ENCODE data around the gene ST7. TPM values are rescaled to one million over a fixed set of nuclear protein-coding genes. Genes with fewer than 3 reads are reported as not detected.

ST7 gene
- total RNA-seq, 1 donor from 2014 or later: 48.6 TPM

DNA sequence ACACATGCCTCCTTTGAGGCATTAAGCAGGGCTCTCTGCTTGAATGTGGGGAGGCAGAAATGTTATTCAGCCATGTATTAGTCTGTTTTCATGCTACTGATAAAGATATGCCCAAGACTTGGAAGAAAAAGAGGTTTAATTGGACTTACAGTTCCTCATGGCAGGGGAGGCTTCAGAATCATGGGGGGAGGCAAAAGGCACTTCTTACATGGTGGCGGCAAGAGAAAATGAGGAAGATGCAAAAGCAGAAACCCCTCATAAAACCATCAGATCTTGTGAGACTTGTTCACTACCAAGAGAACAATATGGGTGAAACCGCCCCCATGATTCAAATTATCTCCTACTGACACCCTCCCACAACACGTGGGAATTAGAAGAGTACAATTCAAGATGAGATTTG lies 37.9 kb downstream of the ST7 start:
- Histone ChIP-seq H3K4me1 (no peaks in the 10 kb centered on the region), H3K4me3 (no peak overlapping the region), H3K9me3 (no peaks in the 10 kb centered on the region), H3K36me3 (no peaks in the 10 kb centered on the region), H3K27me3 (no peaks in the 10 kb centered on the region), H3K27ac (no peak overlapping the region)
- TF ChIP-seq, protein P1, sequence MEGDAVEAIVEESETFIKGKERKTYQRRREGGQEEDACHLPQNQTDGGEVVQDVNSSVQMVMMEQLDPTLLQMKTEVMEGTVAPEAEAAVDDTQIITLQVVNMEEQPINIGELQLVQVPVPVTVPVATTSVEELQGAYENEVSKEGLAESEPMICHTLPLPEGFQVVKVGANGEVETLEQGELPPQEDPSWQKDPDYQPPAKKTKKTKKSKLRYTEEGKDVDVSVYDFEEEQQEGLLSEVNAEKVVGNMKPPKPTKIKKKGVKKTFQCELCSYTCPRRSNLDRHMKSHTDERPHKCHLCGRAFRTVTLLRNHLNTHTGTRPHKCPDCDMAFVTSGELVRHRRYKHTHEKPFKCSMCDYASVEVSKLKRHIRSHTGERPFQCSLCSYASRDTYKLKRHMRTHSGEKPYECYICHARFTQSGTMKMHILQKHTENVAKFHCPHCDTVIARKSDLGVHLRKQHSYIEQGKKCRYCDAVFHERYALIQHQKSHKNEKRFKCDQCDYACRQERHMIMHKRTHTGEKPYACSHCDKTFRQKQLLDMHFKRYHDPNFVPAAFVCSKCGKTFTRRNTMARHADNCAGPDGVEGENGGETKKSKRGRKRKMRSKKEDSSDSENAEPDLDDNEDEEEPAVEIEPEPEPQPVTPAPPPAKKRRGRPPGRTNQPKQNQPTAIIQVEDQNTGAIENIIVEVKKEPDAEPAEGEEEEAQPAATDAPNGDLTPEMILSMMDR (IDR thresholded peaks at IDR 0.05): no peak
- intact Hi-C loops (cut with DNase I): no loop called here
- DNase-seq (no peak), ATAC-seq (no peak)

- DNase-seq (no peak), ATAC-seq (peak; percentile 29)
- Histone ChIP-seq H3K27ac (no peak overlapping the region), H3K4me1 (no peaks in the 10 kb centered on the region), H3K9me3 (no peaks in the 10 kb centered on the region), H3K36me3 (no peaks in the 10 kb centered on the region), H3K27me3 (no peaks in the 10 kb centered on the region), H3K4me3 (no peak overlapping the region)
- intact Hi-C loops (cut with DNase I): no loop called here
- TF ChIP-seq, protein P1 (IDR thresholded peaks at IDR 0.05): no peak
Measured at GRCh38 chr7:116994611-116995010, 41.3 kb downstream of the ST7 start.

- TF ChIP-seq, protein P1 (IDR thresholded peaks at IDR 0.05): no peak
- Histone ChIP-seq H3K4me1 (no peaks in the 10 kb centered on the region), H3K36me3 (no peaks in the 10 kb centered on the region), H3K4me3 (no peak overlapping the region), H3K27ac (no peak overlapping the region), H3K27me3 (no peaks in the 10 kb centered on the region), H3K9me3 (no peaks in the 10 kb centered on the region)
- ATAC-seq: no peak
- DNase-seq: no peak
- intact Hi-C loops (cut with DNase I): no loop called here
Measured at GRCh38 chr7:116997972-116998371, 44.7 kb downstream of the ST7 start.

DNA sequence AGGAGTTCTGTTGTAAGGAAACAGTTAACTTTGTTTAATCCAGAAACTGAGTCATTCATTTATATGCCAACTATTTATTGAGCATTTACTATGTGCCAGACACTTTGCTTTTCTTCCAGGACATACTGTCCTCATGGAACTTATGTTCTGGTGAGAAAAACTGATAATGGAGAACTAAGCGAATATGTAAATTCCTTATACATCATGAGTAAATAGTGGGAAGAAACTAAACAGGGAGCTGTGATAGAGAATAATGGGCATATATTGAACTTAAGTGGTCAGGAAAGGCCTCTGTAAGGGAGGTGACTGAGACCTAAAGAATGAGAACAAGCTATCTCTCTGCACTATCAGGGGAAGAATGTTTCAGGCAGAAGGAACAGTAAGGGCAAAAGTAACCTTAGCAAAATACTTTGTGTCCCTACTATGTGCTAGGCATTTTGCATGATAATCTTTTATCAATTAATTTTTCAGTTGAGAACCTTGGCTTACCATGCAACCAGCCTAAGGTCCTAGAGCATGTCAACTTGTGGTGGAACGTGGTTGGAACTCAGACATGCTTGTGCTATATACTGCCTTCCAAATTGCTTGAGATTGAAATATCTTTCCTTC lies 45.4 kb downstream of the ST7 start:
- intact Hi-C loops (cut with DNase I): no loop called here
- DNase-seq: no peak
- TF ChIP-seq, protein P1 (IDR thresholded peaks at IDR 0.05): no peak

DNA sequence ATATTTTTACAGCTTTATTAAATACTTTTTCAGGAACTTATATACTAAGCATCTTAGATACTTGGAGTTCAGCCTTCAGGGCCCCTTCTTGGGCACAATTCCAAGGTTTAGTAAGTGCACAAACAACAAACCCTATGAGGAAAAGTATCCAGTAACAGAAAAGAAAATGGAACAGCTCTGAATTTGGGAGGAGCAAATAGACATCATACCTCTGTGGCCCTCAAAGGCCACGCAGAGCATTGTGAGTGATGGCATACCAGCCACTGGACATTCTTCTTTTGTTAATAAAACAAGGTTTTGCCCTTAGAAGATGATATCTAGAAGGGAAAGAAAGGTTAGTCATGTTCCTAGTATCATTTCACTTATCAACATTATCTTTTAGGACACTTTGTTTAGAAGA lies 46.0 kb downstream of the ST7 start:
- DNase-seq (no peak), ATAC-seq (no peak)
- Histone ChIP-seq H3K4me1 (no peaks in the 10 kb centered on the region), H3K27me3 (no peaks in the 10 kb centered on the region), H3K27ac (no peak overlapping the region), H3K9me3 (no peaks in the 10 kb centered on the region), H3K36me3 (no peaks in the 10 kb centered on the region), H3K4me3 (no peak overlapping the region)
- intact Hi-C loops (cut with DNase I): no loop called here
- TF ChIP-seq, protein P1 (IDR thresholded peaks at IDR 0.05): no peak

More for the DNA sequence above, 45.4 kb downstream of the ST7 start:
- Histone ChIP-seq H3K4me3 (no peak overlapping the region), H3K9me3 (no peaks in the 10 kb centered on the region), H3K4me1 (no peaks in the 10 kb centered on the region), H3K27ac (no peak overlapping the region), H3K36me3 (no peaks in the 10 kb centered on the region), H3K27me3 (no peaks in the 10 kb centered on the region)
- ATAC-seq: no peak

DNA sequence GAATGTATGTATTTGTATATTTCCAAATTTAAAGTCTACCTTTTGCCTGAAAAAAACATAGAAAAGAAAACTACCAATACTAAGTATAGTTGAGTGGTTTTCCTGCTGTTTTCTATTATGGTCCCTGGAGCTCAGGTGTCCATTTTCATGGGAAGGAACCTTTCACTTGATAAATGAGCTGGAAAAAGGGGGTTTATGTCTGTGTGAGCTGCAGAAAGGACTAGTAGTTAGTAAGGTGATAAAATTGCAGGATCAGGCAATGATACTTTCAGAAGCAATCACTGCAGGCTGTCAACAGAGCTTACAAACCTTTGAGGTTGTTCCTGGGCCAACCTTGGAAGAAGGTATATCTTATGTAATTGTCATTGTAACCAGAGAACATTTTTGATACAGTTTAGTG lies 48.0 kb downstream of the ST7 start:
- no peak for ATAC-seq
- intact Hi-C loops (cut with DNase I): no loop called here
- no peaks in the 10 kb centered on the region for H3K36me3 ChIP-seq
- TF ChIP-seq, protein P1 (IDR thresholded peaks at IDR 0.05): no peak
- H3K27me3 ChIP-seq: no peaks in the 10 kb centered on the region
- no peaks in the 10 kb centered on the region for H3K4me1 ChIP-seq
- no peak overlapping the region for H3K4me3 ChIP-seq
- no peak overlapping the region for H3K27ac ChIP-seq
- H3K9me3 ChIP-seq: no peaks in the 10 kb centered on the region
- no peak for DNase-seq
